GM19397 (cell line): ENCODE results near the gene COG4.
A peak's percentile ranks its signal among the peaks of the same experiment; 100 is the strongest.

ENCODE experiments used
- ATAC-seq: cut with Tn5 transposase; IDR thresholded peaks from one replicate; pipeline ENCODE4 v1.9.1; 2021; ENCODE audit warnings: mild to moderate bottlenecking, moderate library complexity; ENCODE audit not compliant: unreplicated experiment

COG4 gene

DNA sequence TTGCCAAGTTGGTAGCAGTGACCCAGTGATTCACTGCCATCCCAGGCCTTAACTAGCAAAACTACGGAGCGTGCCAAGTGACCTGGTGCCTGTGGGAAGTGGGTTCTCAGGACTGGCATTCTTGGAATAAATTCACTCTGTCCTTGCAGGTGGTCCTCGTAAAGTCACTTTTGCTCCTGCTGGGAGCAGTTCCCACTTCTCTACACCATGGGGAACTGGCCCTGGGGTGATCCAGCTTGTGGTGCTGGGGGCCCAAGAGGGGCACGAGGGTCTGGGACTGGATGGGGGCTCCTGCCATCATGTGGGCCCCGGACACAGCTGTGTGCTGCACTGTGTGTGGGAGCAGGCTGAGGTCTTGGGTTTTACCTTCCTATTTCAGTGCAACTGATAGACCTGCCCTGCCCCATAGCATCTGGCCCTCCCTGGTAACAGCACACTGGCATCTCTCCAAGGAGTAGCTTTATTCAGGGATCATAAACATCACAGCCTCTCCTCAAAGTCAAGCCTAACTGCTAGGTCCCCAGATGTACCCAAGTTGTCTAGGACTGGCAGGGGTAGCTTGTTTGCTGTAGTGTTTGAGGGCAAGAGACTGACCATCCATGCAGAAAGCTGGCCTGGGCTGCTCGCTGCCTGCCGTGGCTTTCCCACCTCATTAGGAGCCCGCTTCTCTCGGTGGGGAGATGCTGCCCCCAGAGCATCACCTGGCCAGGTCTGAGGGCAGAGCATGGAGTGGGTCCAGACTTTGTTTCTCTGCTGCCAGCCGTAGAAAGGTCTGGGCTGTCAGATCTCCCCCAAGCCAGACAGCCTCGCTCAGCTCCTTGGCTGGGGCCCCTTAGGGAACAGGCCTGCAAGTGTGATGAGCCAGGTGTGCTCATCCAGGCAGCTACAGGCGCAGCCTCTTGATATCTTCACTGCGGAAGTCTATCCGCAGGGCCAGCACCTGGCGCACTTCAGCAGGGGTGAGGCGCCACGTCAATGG, 42.9 kb downstream of the COG4 start:
- ATAC-seq = no peak

DNA sequence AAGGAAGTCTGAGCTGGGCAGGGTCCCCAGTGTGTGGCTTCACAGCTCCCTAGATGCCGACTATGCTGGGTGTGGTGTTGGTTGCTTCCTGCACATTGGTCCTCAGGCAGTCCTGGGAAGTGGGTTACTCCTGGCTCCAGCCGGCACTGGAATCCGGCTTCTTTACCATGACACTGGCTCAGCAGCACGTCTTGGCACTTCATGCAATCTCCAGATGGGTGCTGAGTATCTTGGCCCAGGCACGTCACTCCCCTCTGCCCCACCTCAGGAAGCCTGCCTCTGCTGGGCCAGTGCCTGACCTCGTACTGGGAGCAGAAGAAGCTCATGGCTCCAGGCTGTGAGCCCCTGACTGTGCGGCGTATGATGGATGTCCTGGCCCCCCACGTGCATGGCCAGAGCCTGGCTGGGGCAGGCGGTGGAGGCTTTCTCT, 44.4 kb downstream of the COG4 start:
- ATAC-seq = no peak

DNA sequence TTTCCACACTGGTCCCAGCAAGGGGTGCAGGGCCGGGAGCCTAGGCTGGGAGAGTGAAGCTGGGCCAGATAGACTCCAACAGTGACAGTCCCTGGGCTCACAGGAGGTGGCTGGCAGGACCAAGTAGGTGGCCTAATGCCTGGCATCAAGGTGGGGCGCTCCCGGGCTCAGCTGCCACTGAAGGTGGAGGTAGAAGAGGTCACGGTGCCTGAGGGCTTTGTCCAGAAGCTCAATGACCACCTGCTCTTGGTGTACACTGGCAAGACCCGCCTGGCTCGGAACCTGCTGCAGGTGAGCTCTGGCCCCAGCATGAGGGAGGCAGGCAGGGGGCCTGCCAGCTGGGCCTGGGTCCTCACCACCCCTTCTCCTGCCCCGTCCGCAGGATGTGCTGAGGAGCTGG, 45.2 kb downstream of the COG4 start:
- ATAC-seq = no peak

- ATAC-seq = peak; percentile 73
These were observed 46.9 kb downstream of the COG4 start for GRCh38 chr16:70476272-70477020.

GRCh38 chr16:70475054-70475871, 48.1 kb downstream of the COG4 start:
- no peak for ATAC-seq

- no peak for ATAC-seq
These were observed 48.9 kb downstream of the COG4 start for GRCh38 chr16:70474320-70475053.

GRCh38 chr16:70473446-70474319, 49.7 kb downstream of the COG4 start:
- no peak for ATAC-seq

GRCh38 chr16:70472786-70473433, 50.4 kb downstream of the COG4 start:
- no peak for ATAC-seq

DNA sequence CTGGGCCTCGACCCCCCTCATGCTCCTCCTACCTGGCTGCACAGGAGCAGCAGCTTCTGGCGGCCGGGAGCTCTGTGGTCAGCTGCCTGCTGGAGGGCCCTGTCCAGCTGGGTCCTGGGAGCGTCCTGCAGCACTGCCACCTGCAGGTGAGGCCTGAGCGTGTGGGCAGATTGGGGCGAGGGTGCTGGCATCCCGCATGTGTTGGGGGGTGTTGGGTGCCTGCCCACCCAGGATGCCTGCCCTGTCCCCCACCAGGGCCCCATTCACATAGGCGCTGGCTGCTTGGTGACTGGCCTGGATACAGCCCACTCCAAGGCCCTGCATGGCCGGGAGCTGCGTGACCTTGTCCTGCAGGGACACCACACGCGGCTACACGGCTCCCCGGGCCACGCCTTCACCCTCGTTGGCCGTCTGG, 52.4 kb downstream of the COG4 start:
- no peak for ATAC-seq

- ATAC-seq = no peak
These were observed 53.0 kb downstream of the COG4 start for GRCh38 chr16:70470141-70470926.

- no peak for ATAC-seq
These were observed 54.4 kb downstream of the COG4 start for GRCh38 chr16:70468776-70469525.

- ATAC-seq = no peak
These were observed 55.7 kb downstream of the COG4 start for GRCh38 chr16:70467608-70468007.

- no peak for ATAC-seq
These were observed 56.2 kb downstream of the COG4 start for GRCh38 chr16:70467113-70467512.

DNA sequence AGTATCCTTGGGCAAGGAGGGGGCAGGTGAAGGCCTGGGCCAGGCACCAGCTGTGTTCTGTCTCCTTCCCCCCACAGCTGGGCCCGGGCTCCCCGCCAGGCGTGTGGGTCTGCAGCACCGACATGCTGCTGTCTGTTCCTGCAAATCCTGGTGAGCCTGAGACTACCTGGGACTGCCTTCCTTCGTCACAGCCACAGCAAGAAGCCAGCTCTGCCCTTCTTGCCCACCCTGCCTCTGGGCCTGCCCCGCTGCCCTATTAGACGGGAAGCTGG, 56.6 kb downstream of the COG4 start:
- ATAC-seq = no peak

GRCh38 chr16:70465999-70466804, 57.2 kb downstream of the COG4 start:
- ATAC-seq = no peak

DNA sequence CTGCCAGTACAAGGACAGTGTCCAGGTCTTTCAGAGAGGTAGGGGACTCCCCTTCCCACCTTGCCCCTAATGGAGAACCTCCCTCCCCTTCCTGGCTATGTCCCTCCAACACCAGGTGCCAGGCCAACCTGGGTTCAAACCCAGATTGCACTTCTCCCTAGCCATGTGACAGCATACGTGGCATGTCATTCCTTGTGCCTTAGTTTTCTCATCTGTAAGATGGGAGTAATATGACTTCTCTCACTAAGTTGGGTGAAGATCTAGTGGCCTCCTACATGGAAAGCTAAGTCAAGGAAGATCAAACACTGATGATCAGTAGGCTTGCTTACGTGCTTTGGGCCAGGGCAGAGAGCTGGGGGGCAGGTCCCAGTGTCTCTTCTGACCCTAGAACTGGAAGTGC, 60.1 kb downstream of the COG4 start:
- no peak for ATAC-seq

DNA sequence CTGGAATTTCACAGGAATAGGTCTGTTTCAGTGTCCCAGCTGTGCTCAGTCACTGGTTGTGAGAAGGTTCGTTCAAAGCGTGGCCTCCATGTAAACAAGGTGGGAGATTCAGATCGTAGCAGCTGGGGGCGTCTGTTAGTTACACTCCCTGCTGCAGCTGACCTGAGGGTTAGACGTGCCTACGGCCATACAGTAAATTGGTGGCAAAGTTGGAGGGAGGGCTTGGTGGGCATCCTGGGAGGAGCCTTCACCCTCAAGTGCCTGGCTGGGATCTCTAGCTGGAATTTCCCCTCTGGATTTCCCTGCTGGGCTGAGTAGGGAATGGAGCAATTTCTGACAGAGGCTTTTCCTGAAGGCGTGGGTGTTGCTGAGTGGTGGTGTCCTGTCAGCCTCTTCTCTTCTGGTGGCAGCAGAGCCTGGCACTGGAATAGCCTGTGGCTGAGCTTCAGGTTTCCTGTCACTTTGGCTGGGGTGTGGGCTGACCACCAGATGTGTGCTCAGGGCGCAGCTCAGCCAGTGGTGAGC, 62.6 kb downstream of the COG4 start:
- ATAC-seq = no peak
